ENCODE data around the gene ETS1.

The ETS1 gene

GRCh38 chr11:128428935-128429334 lies 158.4 kb downstream of the ETS1 start:
- Histone ChIP-seq H3K27me3 (ENCODE audit: insufficient read depth, poor library complexity, severe bottlenecking) (no peaks in the 10 kb centered on the region), H3K4me3 (ENCODE audit: severe bottlenecking) (no peak overlapping the region), H3K27ac (ENCODE audit: poor library complexity, severe bottlenecking) (no peak overlapping the region), H3K4me1 (ENCODE audit: insufficient read depth, poor library complexity, severe bottlenecking) (no peaks in the 10 kb centered on the region), H3K36me3 (ENCODE audit: low read depth) (no peaks in the 10 kb centered on the region), H3K9me3 (ENCODE audit: severe bottlenecking) (no peaks in the 10 kb centered on the region)
- TF ChIP-seq, protein P1, sequence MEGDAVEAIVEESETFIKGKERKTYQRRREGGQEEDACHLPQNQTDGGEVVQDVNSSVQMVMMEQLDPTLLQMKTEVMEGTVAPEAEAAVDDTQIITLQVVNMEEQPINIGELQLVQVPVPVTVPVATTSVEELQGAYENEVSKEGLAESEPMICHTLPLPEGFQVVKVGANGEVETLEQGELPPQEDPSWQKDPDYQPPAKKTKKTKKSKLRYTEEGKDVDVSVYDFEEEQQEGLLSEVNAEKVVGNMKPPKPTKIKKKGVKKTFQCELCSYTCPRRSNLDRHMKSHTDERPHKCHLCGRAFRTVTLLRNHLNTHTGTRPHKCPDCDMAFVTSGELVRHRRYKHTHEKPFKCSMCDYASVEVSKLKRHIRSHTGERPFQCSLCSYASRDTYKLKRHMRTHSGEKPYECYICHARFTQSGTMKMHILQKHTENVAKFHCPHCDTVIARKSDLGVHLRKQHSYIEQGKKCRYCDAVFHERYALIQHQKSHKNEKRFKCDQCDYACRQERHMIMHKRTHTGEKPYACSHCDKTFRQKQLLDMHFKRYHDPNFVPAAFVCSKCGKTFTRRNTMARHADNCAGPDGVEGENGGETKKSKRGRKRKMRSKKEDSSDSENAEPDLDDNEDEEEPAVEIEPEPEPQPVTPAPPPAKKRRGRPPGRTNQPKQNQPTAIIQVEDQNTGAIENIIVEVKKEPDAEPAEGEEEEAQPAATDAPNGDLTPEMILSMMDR (IDR thresholded peaks at IDR 0.05; ENCODE audit: poor library complexity, severe bottlenecking), result no peak
- ATAC-seq (ENCODE audit: low read depth) (no peak), DNase-seq (ENCODE audit: low spot score) (no peak)

DNA sequence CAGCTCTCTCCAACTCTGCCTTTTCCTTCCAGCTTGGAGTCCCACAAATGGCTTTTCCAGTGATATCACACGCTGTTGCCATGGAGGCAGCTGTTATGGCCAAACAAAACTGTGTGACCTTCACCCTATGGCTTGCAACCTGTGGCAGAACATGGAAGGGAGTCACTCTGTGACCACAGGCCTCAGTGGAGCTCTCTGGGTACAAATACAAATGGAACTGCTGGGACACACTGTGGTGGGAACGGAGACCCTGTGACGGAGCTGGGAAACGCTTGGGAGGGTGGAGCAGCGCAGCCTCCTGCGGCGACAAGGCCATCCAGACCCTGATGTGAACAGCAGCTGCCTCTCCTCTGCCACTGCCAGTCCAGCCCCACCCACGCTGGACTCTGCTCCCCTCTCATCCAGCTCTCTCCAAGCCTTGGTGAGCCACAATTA lies 162.5 kb downstream of the ETS1 start:
- TF ChIP-seq, protein P1 (IDR thresholded peaks at IDR 0.05; ENCODE audit: poor library complexity, severe bottlenecking), result no peak
- H3K36me3 ChIP-seq (ENCODE audit: low read depth), result no peaks in the 10 kb centered on the region
- DNase-seq (ENCODE audit: low spot score), result no peak
- H3K27ac ChIP-seq (ENCODE audit: poor library complexity, severe bottlenecking), result no peak overlapping the region
- H3K9me3 ChIP-seq (ENCODE audit: severe bottlenecking), result no peaks in the 10 kb centered on the region
- ATAC-seq (ENCODE audit: low read depth), result no peak
- no peaks in the 10 kb centered on the region for H3K27me3 ChIP-seq (ENCODE audit: insufficient read depth, poor library complexity, severe bottlenecking)
- no peak overlapping the region for H3K4me3 ChIP-seq (ENCODE audit: severe bottlenecking)
- no peaks in the 10 kb centered on the region for H3K4me1 ChIP-seq (ENCODE audit: insufficient read depth, poor library complexity, severe bottlenecking)

DNA sequence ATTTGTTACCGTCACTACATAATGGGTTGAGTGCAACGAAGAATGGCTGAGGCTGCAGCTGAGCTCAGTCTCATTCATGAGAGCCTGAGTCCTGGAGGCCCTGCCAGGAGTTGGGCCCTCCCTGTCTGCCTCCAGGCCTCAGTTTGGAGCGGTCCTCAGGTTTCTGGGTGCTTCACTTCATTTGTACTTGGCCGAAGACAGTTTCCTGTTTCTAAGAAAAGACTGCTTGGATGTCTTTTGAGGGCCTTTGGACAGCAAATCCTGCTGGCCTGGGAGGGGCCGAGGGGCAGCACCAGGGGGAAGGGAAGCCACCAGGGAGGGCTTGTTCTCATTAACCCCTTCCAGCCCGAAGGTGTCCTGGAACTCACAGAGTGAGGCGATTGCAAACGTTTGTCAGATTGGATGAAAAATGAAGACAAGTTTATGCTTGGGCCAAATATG lies 163.1 kb downstream of the ETS1 start:
- Histone ChIP-seq H3K36me3 (ENCODE audit: low read depth) (no peaks in the 10 kb centered on the region), H3K27ac (ENCODE audit: poor library complexity, severe bottlenecking) (no peak overlapping the region), H3K9me3 (ENCODE audit: severe bottlenecking) (no peaks in the 10 kb centered on the region), H3K4me1 (ENCODE audit: insufficient read depth, poor library complexity, severe bottlenecking) (no peaks in the 10 kb centered on the region), H3K4me3 (ENCODE audit: severe bottlenecking) (no peak overlapping the region), H3K27me3 (ENCODE audit: insufficient read depth, poor library complexity, severe bottlenecking) (no peaks in the 10 kb centered on the region)
- TF ChIP-seq, protein P1 (IDR thresholded peaks at IDR 0.05; ENCODE audit: poor library complexity, severe bottlenecking), result no peak
- no peak for ATAC-seq (ENCODE audit: low read depth)
- DNase-seq (ENCODE audit: low spot score), result no peak

DNA sequence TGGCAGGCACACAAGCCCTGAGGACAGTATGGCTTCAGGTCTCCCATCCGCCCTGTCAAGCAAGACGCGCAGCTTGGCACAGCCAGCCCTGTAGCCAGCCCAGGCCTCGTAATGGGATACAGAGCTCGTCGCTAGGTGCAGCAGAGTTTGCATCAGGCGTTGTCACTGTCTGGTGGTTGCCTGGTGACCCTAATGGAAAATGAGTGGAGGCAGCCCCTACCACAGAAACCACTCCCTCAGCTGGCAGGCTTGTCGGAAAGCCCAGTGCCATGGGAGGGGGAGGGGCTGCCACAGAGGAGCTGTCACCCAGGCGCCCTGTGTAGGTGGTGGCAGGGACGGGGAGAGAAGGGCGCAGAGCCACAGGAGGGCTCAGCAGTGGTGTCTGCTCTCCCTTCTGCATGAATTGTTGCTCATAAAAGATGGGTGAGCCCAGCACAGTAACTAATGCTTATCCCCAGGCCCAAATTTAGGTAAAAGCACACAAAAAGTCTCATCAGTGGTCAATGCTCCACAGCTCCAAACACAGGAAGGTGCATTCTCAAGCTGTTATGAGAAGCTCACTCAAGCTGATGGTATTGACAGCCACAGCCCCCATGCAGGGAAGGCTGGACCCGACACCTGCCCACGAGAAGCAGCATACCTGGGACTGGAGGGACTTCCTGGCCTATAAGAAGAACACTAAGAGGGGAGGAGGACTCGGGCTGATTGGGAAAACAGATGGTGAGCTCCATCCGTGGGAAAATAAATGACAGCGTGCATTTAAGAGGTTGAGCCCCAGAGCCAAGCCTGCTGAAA lies 164.6 kb downstream of the ETS1 start:
- no peaks in the 10 kb centered on the region for H3K27me3 ChIP-seq (ENCODE audit: insufficient read depth, poor library complexity, severe bottlenecking)
- DNase-seq (ENCODE audit: low spot score), result no peak

More for the DNA sequence above, 164.6 kb downstream of the ETS1 start:
- TF ChIP-seq, protein P1 (IDR thresholded peaks at IDR 0.05; ENCODE audit: poor library complexity, severe bottlenecking), result no peak
- Histone ChIP-seq H3K27ac (ENCODE audit: poor library complexity, severe bottlenecking) (no peak overlapping the region), H3K4me3 (ENCODE audit: severe bottlenecking) (no peak overlapping the region), H3K36me3 (ENCODE audit: low read depth) (no peaks in the 10 kb centered on the region), H3K9me3 (ENCODE audit: severe bottlenecking) (no peaks in the 10 kb centered on the region), H3K4me1 (ENCODE audit: insufficient read depth, poor library complexity, severe bottlenecking) (peaks cover 4% of the 10 kb centered on the region)
- no peak for ATAC-seq (ENCODE audit: low read depth)
